HEK293T (cell line): ENCODE results near the gene ZNF26.

ENCODE experiments used
- BHLHE40 ChIP-seq: fragments of 450-650 bp; IDR thresholded peaks from 2 replicates; pipeline ENCODE4 v1.6.1; 2016; ENCODE audit warnings: mild to moderate bottlenecking, moderate library complexity, borderline replicate concordance
- FOXM1 ChIP-seq: fragments of 450-650 bp; IDR thresholded peaks from 2 replicates; pipeline ENCODE4 v1.6.1; 2017; ENCODE audit warnings: mild to moderate bottlenecking, borderline replicate concordance

DNA sequence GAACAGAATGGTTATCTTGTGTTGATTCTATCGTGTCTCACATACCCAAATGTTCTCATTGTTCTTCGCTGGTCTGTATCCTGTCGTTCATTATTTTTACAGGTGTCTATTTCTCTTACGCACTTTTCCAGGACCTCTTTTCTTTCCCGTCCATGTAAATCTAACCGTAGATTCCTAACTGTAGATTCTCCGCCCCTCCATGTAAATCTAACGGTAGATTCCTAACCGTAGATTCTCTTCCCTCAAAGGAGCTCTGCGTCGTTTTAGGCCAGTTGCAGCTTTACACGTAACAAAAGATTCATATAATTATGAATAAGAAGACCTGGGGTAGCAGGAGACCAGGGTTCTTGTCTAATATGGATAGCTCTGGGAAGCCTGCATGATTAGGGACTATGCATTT is 20.4 kb upstream of the ZNF26 start:
- TF ChIP-seq FOXM1 = no peak
- no peak for TF ChIP-seq BHLHE40
